Sigmoid colon (tissue), 4 donors: Measurements from ENCODE around the gene ZFYVE28.

ENCODE experiments used
- POLR2A ChIP-seq, 2 donors: fragments of 450-650 bp; IDR thresholded peaks; one replicate each; pipeline ENCODE4 v1.6.1; 2016; ENCODE audit warnings: antibody characterized with exemption in 2 of 2, mild to moderate bottlenecking in 2 of 2, moderate library complexity in 2 of 2
- POLR2AphosphoS5 ChIP-seq, 4 donors: sonication (generic); formaldehyde crosslinking; IDR thresholded peaks; one replicate each; pipeline ENCODE4 v1.6.1; 2017; ENCODE audit warnings: antibody characterized with exemption in 4 of 4
- TF ChIP-seq, protein P1 (sequence below), 4 experiments: fragments of 450-650 bp in 3 of 4; fragments of 200-600 bp in 1 of 4; IDR thresholded peaks; one replicate each; pipeline ENCODE4 v1.5.1; 2016 to 2019; ENCODE audit warnings: antibody characterized with exemption in 4 of 4, mild to moderate bottlenecking in 3 of 4, moderate library complexity in 2 of 4

DNA sequence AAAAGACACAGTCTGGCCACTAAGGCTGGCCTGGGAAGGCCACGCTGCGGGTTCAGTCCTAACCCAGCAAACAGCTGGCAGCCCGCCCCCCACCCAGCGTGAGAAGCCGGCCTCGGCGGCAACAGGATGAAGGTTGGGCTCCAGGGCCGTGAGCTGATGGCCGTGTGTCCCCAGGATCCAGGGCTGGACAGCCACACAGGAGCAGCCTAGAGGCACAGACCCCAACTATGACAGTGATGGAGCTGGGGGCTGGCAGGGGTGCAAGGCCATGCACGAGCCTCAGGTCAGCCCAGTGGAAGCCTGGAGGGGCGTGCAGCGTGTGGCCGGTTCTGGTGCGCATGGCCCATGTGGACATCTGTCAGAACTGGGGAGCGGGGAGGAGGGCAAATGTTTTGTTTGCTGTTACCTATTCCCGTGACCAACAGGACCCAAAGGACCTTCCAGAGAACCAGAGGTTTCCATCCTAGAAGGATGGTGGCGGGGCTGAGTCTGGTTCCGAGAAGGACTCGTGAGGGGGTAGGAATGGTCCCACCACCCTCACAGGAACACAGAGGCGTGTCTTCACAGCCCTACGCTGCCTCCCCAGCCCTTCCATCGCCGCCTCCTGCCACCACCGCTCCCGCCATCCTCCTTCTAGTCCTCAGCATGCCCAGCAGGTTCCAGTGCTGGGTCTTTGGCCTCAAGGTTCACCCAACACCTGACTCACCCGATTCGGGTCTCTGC is 46.5 kb downstream of the ZFYVE28 start:
- TF ChIP-seq POLR2AphosphoS5 (IDR thresholded peaks at IDR 0.05) = no peak
- TF ChIP-seq POLR2A (IDR thresholded peaks at IDR 0.05) = no peak
- TF ChIP-seq, protein P1, sequence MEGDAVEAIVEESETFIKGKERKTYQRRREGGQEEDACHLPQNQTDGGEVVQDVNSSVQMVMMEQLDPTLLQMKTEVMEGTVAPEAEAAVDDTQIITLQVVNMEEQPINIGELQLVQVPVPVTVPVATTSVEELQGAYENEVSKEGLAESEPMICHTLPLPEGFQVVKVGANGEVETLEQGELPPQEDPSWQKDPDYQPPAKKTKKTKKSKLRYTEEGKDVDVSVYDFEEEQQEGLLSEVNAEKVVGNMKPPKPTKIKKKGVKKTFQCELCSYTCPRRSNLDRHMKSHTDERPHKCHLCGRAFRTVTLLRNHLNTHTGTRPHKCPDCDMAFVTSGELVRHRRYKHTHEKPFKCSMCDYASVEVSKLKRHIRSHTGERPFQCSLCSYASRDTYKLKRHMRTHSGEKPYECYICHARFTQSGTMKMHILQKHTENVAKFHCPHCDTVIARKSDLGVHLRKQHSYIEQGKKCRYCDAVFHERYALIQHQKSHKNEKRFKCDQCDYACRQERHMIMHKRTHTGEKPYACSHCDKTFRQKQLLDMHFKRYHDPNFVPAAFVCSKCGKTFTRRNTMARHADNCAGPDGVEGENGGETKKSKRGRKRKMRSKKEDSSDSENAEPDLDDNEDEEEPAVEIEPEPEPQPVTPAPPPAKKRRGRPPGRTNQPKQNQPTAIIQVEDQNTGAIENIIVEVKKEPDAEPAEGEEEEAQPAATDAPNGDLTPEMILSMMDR (IDR thresholded peaks at IDR 0.05) = no peak
